Neutrophil (primary cell): Measurements from ENCODE around the gene ARTN.

Experiments used
- H3K27ac ChIP-seq: fragments of 200-600 bp; sonication (generic); 2 replicates; pipeline ENCODE4 v1.5.1; 2016; ENCODE audit warnings: mild to moderate bottlenecking, moderate library complexity
- H3K27me3 ChIP-seq: fragments of 200-600 bp; sonication (generic); 2 replicates; pipeline ENCODE4 v1.6.0; 2016; ENCODE audit warnings: mild to moderate bottlenecking
- H3K36me3 ChIP-seq: fragments of 200-600 bp; sonication (generic); 2 replicates; pipeline ENCODE4 v1.5.1; 2017
- H3K4me1 ChIP-seq, 2 experiments: fragments of 200-600 bp in 1 of 2; sonication (generic) in 1 of 2; 1 replicate in 1 of 2; 2 replicates in 1 of 2; pipeline versions ENCODE4 v1.5.1 to v1.6.1; 2013 to 2016; ENCODE audit warnings: low read depth in 1 of 2, low read length in 1 of 2, mild to moderate bottlenecking in 1 of 2, moderate library complexity in 1 of 2; ENCODE audit not compliant: control insufficient read depth in 1 of 2, insufficient read depth in 1 of 2
- H3K4me3 ChIP-seq, 2 experiments: fragments of 200-600 bp in 1 of 2; sonication (generic) in 1 of 2; 1 replicate in 1 of 2; 2 replicates in 1 of 2; pipeline ENCODE4 v1.5.1; 2013 to 2016; ENCODE audit warnings: low read depth in 1 of 2, low read length in 1 of 2, mild to moderate bottlenecking in 1 of 2, moderate library complexity in 1 of 2
- H3K9me3 ChIP-seq: fragments of 200-600 bp; sonication (generic); 2 replicates; pipeline ENCODE4 v1.5.1; 2016
- CTCF ChIP-seq: fragments of 200-600 bp; sonication (generic); IDR thresholded peaks from 2 replicates; pipeline ENCODE4 v1.5.1; 2016; ENCODE audit warnings: antibody characterized with exemption

The ARTN gene

GRCh38 chr1:43938383-43938782 lies 4.8 kb downstream of the ARTN start:
- no peak for TF ChIP-seq CTCF
- Histone ChIP-seq H3K4me1 (peaks cover 13 to 24% of the 10 kb centered on the region in 2 experiments), H3K9me3 (no peaks in the 10 kb centered on the region), H3K27ac (no peak overlapping the region), H3K36me3 (no peaks in the 10 kb centered on the region), H3K27me3 (peaks cover 56% of the 10 kb centered on the region), H3K4me3 (no peak overlapping the region)

- H3K9me3 ChIP-seq, result no peaks in the 10 kb centered on the region
- H3K36me3 ChIP-seq, result no peaks in the 10 kb centered on the region
- TF ChIP-seq CTCF, result no peak
- H3K27ac ChIP-seq, result no peak overlapping the region
- peaks cover 49% of the 10 kb centered on the region for H3K27me3 ChIP-seq
- H3K4me1 ChIP-seq, result peaks cover 7 to 17% of the 10 kb centered on the region in 2 experiments
- no peak overlapping the region for H3K4me3 ChIP-seq
These were observed 5.4 kb downstream of the ARTN start for GRCh38 chr1:43938892-43939587.

GRCh38 chr1:43942411-43942810 lies 8.8 kb downstream of the ARTN start:
- no peak overlapping the region for H3K27ac ChIP-seq
- H3K27me3 ChIP-seq, result peaks cover 16% of the 10 kb centered on the region
- H3K4me1 ChIP-seq, result peaks cover 11 to 14% of the 10 kb centered on the region in 2 experiments
- H3K9me3 ChIP-seq, result no peaks in the 10 kb centered on the region
- H3K36me3 ChIP-seq, result no peaks in the 10 kb centered on the region
- no peak overlapping the region for H3K4me3 ChIP-seq
- no peak for TF ChIP-seq CTCF

GRCh38 chr1:43944860-43945259 lies 11.3 kb downstream of the ARTN start:
- Histone ChIP-seq H3K4me3 (no peak overlapping the region), H3K36me3 (peaks cover 4% of the 10 kb centered on the region), H3K9me3 (no peaks in the 10 kb centered on the region), H3K4me1 (peaks cover 17 to 25% of the 10 kb centered on the region in 2 experiments), H3K27ac (no peak overlapping the region), H3K27me3 (no peaks in the 10 kb centered on the region)
- TF ChIP-seq CTCF, result no peak

- TF ChIP-seq CTCF, result no peak
- no peaks in the 10 kb centered on the region for H3K27me3 ChIP-seq
- H3K9me3 ChIP-seq, result no peaks in the 10 kb centered on the region
- peaks cover 17 to 25% of the 10 kb centered on the region in 2 experiments for H3K4me1 ChIP-seq
- H3K27ac ChIP-seq, result peak overlapping the region; percentile 94
- H3K36me3 ChIP-seq, result peaks cover 8% of the 10 kb centered on the region
- H3K4me3 ChIP-seq, result peak overlapping the region; percentile 83 to 86
These were observed 12.2 kb downstream of the ARTN start for GRCh38 chr1:43945674-43946235.
